SK-N-SH (cell line): ENCODE measurements around the gene GPR68. TPM values are rescaled to one million over a fixed set of nuclear protein-coding genes. Genes with fewer than 3 reads are reported as not detected.
"Not testable (repeated sequence)": the region's sequence is repeated elsewhere in the genome, so short reads cannot be mapped to it uniquely, and the experiment has no call there.

ENCODE experiments used
- CTCF ChIA-PET: fragments of 300-600, 350-600 bp; formaldehyde crosslinking; extraction: SDS; loops from one replicate; lab custom pipeline; 2021; lab: Yijun Ruan, JAX
- POLR2A ChIA-PET: fragments of 350-600 bp; sonication (Branson Sonifier 250); formaldehyde crosslinking; extraction: SDS; loops from one replicate; lab custom pipeline; 2020; ENCODE audit warnings: antibody characterized with exemption, inconsistent platforms; lab: Yijun Ruan, JAX
- DNase-seq: peaks from one replicate; pipeline ENCODE4 v3.0.0; 2012
- H2AFZ ChIP-seq: fragments of 200-600 bp; sonication (generic); 2 replicates; pipeline ENCODE4 v1.8.1; 2016; ENCODE audit warnings: antibody characterized with exemption, mild to moderate bottlenecking, low read depth
- H3F3A ChIP-seq: fragments of 200-600 bp; sonication (generic); replicated peaks from 2 replicates; pipeline ENCODE3; 2016; ENCODE audit warnings: antibody characterized with exemption, mild to moderate bottlenecking; ENCODE audit not compliant: insufficient read depth
- H3K27ac ChIP-seq, 2 experiments: fragments of 200-500 bp in 1 of 2; fragments of 200-600 bp in 1 of 2; sonication (Bioruptor generic) in 1 of 2; sonication (generic), shearing (Covaris generic) in 1 of 2; 2 replicates each; pipeline versions ENCODE4 v1.5.1 to v1.6.1; 2014 to 2016; ENCODE audit warnings: low read depth in 2 of 2, inconsistent platforms in 1 of 2, low read length in 1 of 2, mild to moderate bottlenecking in 1 of 2, mixed read lengths in 1 of 2
- H3K27me3 ChIP-seq: fragments of 200-600 bp; sonication (generic), shearing (Covaris generic); 2 replicates; pipeline ENCODE4 v1.6.1; 2016; ENCODE audit warnings: mixed run types; ENCODE audit not compliant: insufficient read depth
- H3K36me3 ChIP-seq, 2 experiments: fragments of 200-500 bp in 1 of 2; fragments of 200-600 bp in 1 of 2; sonication (Bioruptor generic) in 1 of 2; sonication (generic) in 1 of 2; replicated peaks in 1 of 2; 2 replicates each; pipeline versions ENCODE3 to v1.5.1; 2014 to 2016; ENCODE audit warnings: low read length in 1 of 2, mild to moderate bottlenecking in 1 of 2; ENCODE audit not compliant: insufficient read depth in 2 of 2, control insufficient read depth in 1 of 2
- H3K4me1 ChIP-seq, 2 experiments: fragments of 200-500 bp in 1 of 2; fragments of 200-600 bp in 1 of 2; sonication (Bioruptor generic) in 1 of 2; sonication (generic), shearing (Covaris generic) in 1 of 2; 2 replicates each; pipeline versions ENCODE4 v1.5.1 to v1.6.1; 2014 to 2016; ENCODE audit warnings: low read depth in 1 of 2, low read length in 1 of 2, mixed run types in 1 of 2; ENCODE audit not compliant: insufficient read depth in 2 of 2, control insufficient read depth in 1 of 2
- H3K4me2 ChIP-seq: fragments of 200-600 bp; sonication (generic), shearing (Covaris generic); 2 replicates; pipeline ENCODE4 v1.6.1; 2017; ENCODE audit warnings: mixed run types
- H3K4me3 ChIP-seq, 2 experiments: fragments of 200-500 bp in 1 of 2; fragments of 200-600 bp in 1 of 2; sonication (Bioruptor generic) in 1 of 2; sonication (generic), shearing (Covaris generic) in 1 of 2; 2 replicates each; pipeline versions ENCODE4 v1.5.1 to v1.8.1; 2014 to 2016; ENCODE audit warnings: low read depth in 2 of 2, inconsistent platforms in 1 of 2, low read length in 1 of 2, mild to moderate bottlenecking in 1 of 2, mixed read lengths in 1 of 2, moderate library complexity in 1 of 2
- H3K79me2 ChIP-seq: fragments of 200-600 bp; sonication (generic); 2 replicates; pipeline ENCODE4 v1.8.1; 2017; ENCODE audit warnings: mild to moderate bottlenecking; ENCODE audit not compliant: insufficient read depth
- H3K9ac ChIP-seq: fragments of 200-600 bp; sonication (generic); 2 replicates; pipeline ENCODE4 v1.6.1; 2017; ENCODE audit warnings: mixed run types
- H3K9me2 ChIP-seq: fragments of 200-600 bp; sonication (generic); 2 replicates; pipeline ENCODE4 v1.6.1; 2017; ENCODE audit warnings: mixed run types
- H3K9me3 ChIP-seq: fragments of 200-600 bp; sonication (generic); 2 replicates; pipeline ENCODE4 v1.6.1; 2017; ENCODE audit warnings: mixed run types, mild to moderate bottlenecking, moderate library complexity
- H4K20me1 ChIP-seq: fragments of 200-600 bp; sonication (generic); 2 replicates; pipeline ENCODE4 v1.6.1; 2017; ENCODE audit warnings: mild to moderate bottlenecking, mixed run types; ENCODE audit not compliant: insufficient read depth
- ELF1 ChIP-seq: IDR thresholded peaks from 2 replicates; pipeline ENCODE4 v1.4.0; 2012
- FOXM1 ChIP-seq: IDR thresholded peaks from 2 replicates; pipeline ENCODE4 v1.4.0; 2012; ENCODE audit warnings: low read depth, mild to moderate bottlenecking
- GABPA ChIP-seq: IDR thresholded peaks from 2 replicates; pipeline ENCODE4 v1.4.0; 2012; ENCODE audit warnings: low read depth, mild to moderate bottlenecking
- NRF1 ChIP-seq: IDR thresholded peaks from 2 replicates; pipeline ENCODE4 v1.6.1; 2012; ENCODE audit warnings: low read depth, mild to moderate bottlenecking, low read length
- PBX3 ChIP-seq: IDR thresholded peaks from 2 replicates; pipeline ENCODE4; 2012
- RXRA ChIP-seq: IDR thresholded peaks from 2 replicates; pipeline ENCODE4 v1.4.0; 2012; ENCODE audit warnings: low read depth, mild to moderate bottlenecking, borderline replicate concordance
- TAF1 ChIP-seq: IDR thresholded peaks from 2 replicates; pipeline ENCODE4 v1.6.1; 2012; ENCODE audit warnings: low read depth, mild to moderate bottlenecking, low read length, moderate library complexity, borderline replicate concordance
- TEAD4 ChIP-seq: IDR thresholded peaks from 2 replicates; pipeline ENCODE4 v1.4.0; 2012; ENCODE audit warnings: mild to moderate bottlenecking, borderline replicate concordance; ENCODE audit not compliant: insufficient read depth
- YY1 ChIP-seq: IDR thresholded peaks from 2 replicates; pipeline ENCODE4 v1.4.0; 2012; ENCODE audit warnings: low read depth, mild to moderate bottlenecking
- WGBS: methylation state at CpG from one replicate; pipeline ENCODE4 v1.1.6; 2017; ENCODE audit warnings: low lambda C conversion rate; 5-methylcytosine and 5-hydroxymethylcytosine counted together
- polyA plus RNA-seq, 3 experiments: library from polyadenylated mRNA; depleted of rRNA; stranded (reverse); fragments of >200 nt; gene quantifications; 2 replicates each; pipeline ENCODE4 v1.2.3, GENCODE V29; 2012
- TF ChIP-seq, protein P1 (sequence below): fragments of 150-350 bp; IDR thresholded peaks from 2 replicates; pipeline ENCODE4 v1.6.1; 2017; ENCODE audit warnings: antibody characterized with exemption, low read length, low read depth, borderline replicate concordance
- TF ChIP-seq, protein P2 (sequence below): IDR thresholded peaks from 2 replicates; pipeline ENCODE4 v1.4.0; 2012; ENCODE audit warnings: low read depth

Gene GPR68
- polyA plus RNA-seq, 1 of the 3 experiments (the other 2 are of a cell fraction), result 0.18 TPM

DNA sequence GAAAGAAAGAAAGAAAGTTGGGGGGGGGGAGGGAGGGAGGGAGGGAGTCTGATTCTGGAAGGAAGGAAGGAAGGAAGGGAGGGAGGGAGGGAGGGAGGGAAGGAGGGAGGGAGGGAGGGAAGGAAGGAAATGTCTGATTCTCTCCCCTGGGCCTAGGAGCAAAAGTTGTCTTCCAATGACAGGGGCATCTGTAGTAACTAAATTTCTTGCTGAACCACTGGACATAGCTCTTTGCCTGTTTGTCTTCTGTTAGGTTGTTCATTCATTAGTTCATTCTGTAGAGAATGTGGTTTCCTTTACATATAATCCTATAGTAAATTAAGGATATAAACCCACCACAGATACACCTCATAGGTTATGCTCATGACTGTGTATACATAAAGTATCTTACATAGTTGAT is 59.9 kb downstream of the GPR68 start:
- TF ChIP-seq ELF1 (no peak), PBX3 (no peak), YY1 (no peak), GABPA (no peak), TEAD4 (no peak), FOXM1 (no peak), TAF1 (no peak), NRF1 (no peak), RXRA (no peak)
- TF ChIP-seq, protein P1, sequence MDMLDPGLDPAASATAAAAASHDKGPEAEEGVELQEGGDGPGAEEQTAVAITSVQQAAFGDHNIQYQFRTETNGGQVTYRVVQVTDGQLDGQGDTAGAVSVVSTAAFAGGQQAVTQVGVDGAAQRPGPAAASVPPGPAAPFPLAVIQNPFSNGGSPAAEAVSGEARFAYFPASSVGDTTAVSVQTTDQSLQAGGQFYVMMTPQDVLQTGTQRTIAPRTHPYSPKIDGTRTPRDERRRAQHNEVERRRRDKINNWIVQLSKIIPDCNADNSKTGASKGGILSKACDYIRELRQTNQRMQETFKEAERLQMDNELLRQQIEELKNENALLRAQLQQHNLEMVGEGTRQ, result no peak
- TF ChIP-seq, protein P2, sequence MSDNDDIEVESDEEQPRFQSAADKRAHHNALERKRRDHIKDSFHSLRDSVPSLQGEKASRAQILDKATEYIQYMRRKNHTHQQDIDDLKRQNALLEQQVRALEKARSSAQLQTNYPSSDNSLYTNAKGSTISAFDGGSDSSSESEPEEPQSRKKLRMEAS, result no peak
- H3K4me3 ChIP-seq, result no peak overlapping the region
- H3K27ac ChIP-seq, result no peak overlapping the region
- H2AFZ ChIP-seq, result no peak overlapping the region
- H3K36me3 ChIP-seq, result peaks cover 0 to 13% of the 10 kb centered on the region in 2 experiments
- no peaks in the 10 kb centered on the region for H3K9me2 ChIP-seq
- POLR2A ChIA-PET, result no interaction called here
- H3K27me3 ChIP-seq, result no peaks in the 10 kb centered on the region
- CTCF ChIA-PET, result interaction anchor here (3.9 kb wide), 1 partner anchor 11 kb away, joined by 26 read pairs; no protein-coding TSS in a partner anchor
- no peak overlapping the region for H3K4me2 ChIP-seq
- H3F3A ChIP-seq, result no peaks in the 10 kb centered on the region
- H3K9ac ChIP-seq, result no peak overlapping the region
- peaks cover 0 to 4% of the 10 kb centered on the region in 2 experiments; a peak in 1 of 4 replicates for H3K4me1 ChIP-seq
- H3K9me3 ChIP-seq, result no peaks in the 10 kb centered on the region
- DNase-seq, result no peak
- no peaks in the 10 kb centered on the region for H3K79me2 ChIP-seq
- no peaks in the 10 kb centered on the region for H4K20me1 ChIP-seq

GRCh38 chr14:91182753-91183152 is 61.8 kb downstream of the GPR68 start:
- DNase-seq, H3K79me2 ChIP-seq, H4K20me1 ChIP-seq, H3K4me2 ChIP-seq, H2AFZ ChIP-seq, H3K4me1 ChIP-seq, POLR2A ChIA-PET, H3F3A ChIP-seq, H3K4me3 ChIP-seq, H3K36me3 ChIP-seq, H3K27me3 ChIP-seq, H3K27ac ChIP-seq, H3K9me2 ChIP-seq, H3K9ac ChIP-seq, H3K9me3 ChIP-seq: not testable (repeated sequence)
- 89% methylated on average over 3 of the region's 3 CpGs for WGBS
- CTCF ChIA-PET, result interaction anchor here (3.9 kb wide), 1 partner anchor 9 kb away, joined by 26 read pairs; no protein-coding TSS in a partner anchor

Other genes with a start within 250 kb of the GPR68 start
- gene RPS6KA5, start 184.1 kb downstream of the GPR68 start, polyA plus RNA-seq (2012; rRNA removed), result 0.67 and 0.78 TPM in 2 replicates
- gene DGLUCY, start 130.6 kb downstream of the GPR68 start, polyA plus RNA-seq (2012; rRNA removed), result 17.2 and 21.2 TPM in 2 replicates
- gene CCDC88C, start 173.1 kb upstream of the GPR68 start, polyA plus RNA-seq (2012; rRNA removed), result 0.28 and 0.39 TPM in 2 replicates